PFSK-1 (cell line): ENCODE data around the gene HMGCL.

Source experiments
- FOXP2 ChIP-seq: optimal IDR thresholded peaks from 2 replicates; pipeline ENCODE3; 2011; ENCODE audit warnings: borderline replicate concordance, control low read depth, inconsistent platforms; ENCODE audit not compliant: insufficient read depth; ENCODE audit errors: extremely low read length, extremely low read depth
- POLR2AphosphoS5 ChIP-seq: IDR thresholded peaks from 2 replicates; pipeline ENCODE4 v1.6.1; 2012; ENCODE audit warnings: low read depth, mild to moderate bottlenecking, control low read depth, low read length, moderate library complexity
- REST ChIP-seq, 2 experiments: IDR thresholded peaks; 2 replicates each; pipeline versions ENCODE4 v1.6.1 to v1.8.0; 2011 to 2012; ENCODE audit warnings: low read depth in 2 of 2, low read length in 2 of 2, control low read depth in 1 of 2, inconsistent platforms in 1 of 2, mild to moderate bottlenecking in 1 of 2, moderate library complexity in 1 of 2; ENCODE audit not compliant: insufficient read depth in 1 of 2
- SIN3A ChIP-seq: IDR thresholded peaks from 2 replicates; pipeline ENCODE4 v1.6.1; 2012; ENCODE audit warnings: mild to moderate bottlenecking, low read length, moderate library complexity, borderline replicate concordance; ENCODE audit not compliant: insufficient read depth
- TAF1 ChIP-seq: IDR thresholded peaks from 2 replicates; pipeline ENCODE4 v1.6.1; 2012; ENCODE audit warnings: low read length, control low read depth, borderline replicate concordance; ENCODE audit not compliant: insufficient read depth

- TF ChIP-seq POLR2AphosphoS5: no peak
- TF ChIP-seq SIN3A: no peak
- TF ChIP-seq TAF1: no peak
- TF ChIP-seq REST (IDR thresholded peaks at IDR 0.05; ENCODE audit: insufficient read depth in 1 of 2, low read depth in 2 of 2, low read length in 2 of 2): no peak
- TF ChIP-seq FOXP2: no peak
Observed at GRCh38 chr1:23784846-23785245, 40.4 kb downstream of the HMGCL start.
